ENCODE measurements around the gene RAB20.

RAB20 gene

GRCh38 chr13:110503979-110504499 lies 57.5 kb downstream of the RAB20 start:
- no peak overlapping the region for H3K27ac ChIP-seq (replicated peaks; ENCODE audit: low read length)
- H2AFZ ChIP-seq (ENCODE audit: low read length), result no peak overlapping the region
- H3K4me2 ChIP-seq (ENCODE audit: insufficient read depth, low read length, poor library complexity, severe bottlenecking), result no peak overlapping the region
- WGBS, 2 donors (ENCODE audit: extremely low coverage in 2 of 2, insufficient read length in 2 of 2, insufficient replicate concordance in 1 of 2), result no CpG with 5 or more reads among the region's 18 CpGs
- H3K79me1 ChIP-seq (ENCODE audit: low read depth, low read length), result no peaks in the 10 kb centered on the region
- no peak overlapping the region for H3K4ac ChIP-seq (ENCODE audit: low read length)
- H2BK15ac ChIP-seq (ENCODE audit: low read length), result no peak overlapping the region
- peaks cover 0 to 3% of the 10 kb centered on the region in 2 donors for H3K9me3 ChIP-seq (replicated peaks in 1 of 2; ENCODE audit: control insufficient read depth in 2 of 2, insufficient read depth in 1 of 2, low read depth in 1 of 2, low read length in 2 of 2)
- no peak overlapping the region for H3K18ac ChIP-seq (ENCODE audit: low read length)
- no peak overlapping the region for H4K8ac ChIP-seq (ENCODE audit: low read depth, low read length)
- peaks cover 0 to 2% (median 0%) of the 10 kb centered on the region in 3 experiments for H3K27me3 ChIP-seq (ENCODE audit: control insufficient read depth in 3 of 3, insufficient read depth in 3 of 3, low read depth in 1 of 3, low read length in 3 of 3)
- no peak overlapping the region for H2AK5ac ChIP-seq (ENCODE audit: low read depth, low read length)
- no peaks in the 10 kb centered on the region for H3K4me1 ChIP-seq (ENCODE audit: control insufficient read depth in 2 of 2, insufficient read depth in 1 of 2, low read depth in 1 of 2, low read length in 2 of 2)
- H2BK5ac ChIP-seq (ENCODE audit: low read length), result no peak overlapping the region
- DNase-seq (ENCODE audit: low spot score), result no peak
- H4K91ac ChIP-seq (ENCODE audit: low read depth, low read length, poor library complexity), result no peak overlapping the region
- no peak overlapping the region for H3K23ac ChIP-seq (ENCODE audit: low read depth, low read length, poor library complexity)
- H3K9ac ChIP-seq (ENCODE audit: low read depth, low read length, poor library complexity), result no peak overlapping the region
- no peak overlapping the region for H3K4me3 ChIP-seq (ENCODE audit: low read length in 2 of 2)
- peaks cover 56 to 98% of the 10 kb centered on the region in 2 donors for H3K36me3 ChIP-seq (replicated peaks in 1 of 2; ENCODE audit: control insufficient read depth in 2 of 2, insufficient read depth in 2 of 2, low read length in 2 of 2)
- no peak overlapping the region for H2BK120ac ChIP-seq (ENCODE audit: low read depth, low read length)
- no peak overlapping the region for H2BK12ac ChIP-seq (ENCODE audit: low read length)
- H3K14ac ChIP-seq (ENCODE audit: low read length), result no peak overlapping the region

- Histone ChIP-seq H2AFZ (ENCODE audit: low read length) (no peak overlapping the region), H3K4me3 (ENCODE audit: low read length in 2 of 2) (no peak overlapping the region), H4K91ac (ENCODE audit: low read depth, low read length, poor library complexity) (no peak overlapping the region), H3K23ac (ENCODE audit: low read depth, low read length, poor library complexity) (no peak overlapping the region), H3K9me3 (replicated peaks in 1 of 2; ENCODE audit: control insufficient read depth in 2 of 2, insufficient read depth in 1 of 2, low read depth in 1 of 2, low read length in 2 of 2) (peaks cover 0 to 3% of the 10 kb centered on the region in 2 donors), H2BK12ac (ENCODE audit: low read length) (no peak overlapping the region), H3K27me3 (ENCODE audit: control insufficient read depth in 3 of 3, insufficient read depth in 3 of 3, low read depth in 1 of 3, low read length in 3 of 3) (peaks cover 0 to 2% (median 0%) of the 10 kb centered on the region in 3 experiments), H3K4ac (ENCODE audit: low read length) (no peak overlapping the region), H2BK120ac (ENCODE audit: low read depth, low read length) (no peak overlapping the region), H3K79me1 (ENCODE audit: low read depth, low read length) (no peaks in the 10 kb centered on the region), H3K18ac (ENCODE audit: low read length) (no peak overlapping the region), H3K27ac (replicated peaks; ENCODE audit: low read length) (no peak overlapping the region), H3K9ac (ENCODE audit: low read depth, low read length, poor library complexity) (no peak overlapping the region), H3K4me2 (ENCODE audit: insufficient read depth, low read length, poor library complexity, severe bottlenecking) (no peak overlapping the region), H3K36me3 (replicated peaks in 1 of 2; ENCODE audit: control insufficient read depth in 2 of 2, insufficient read depth in 2 of 2, low read length in 2 of 2) (peaks cover 57 to 98% of the 10 kb centered on the region in 2 donors), H2BK15ac (ENCODE audit: low read length) (no peak overlapping the region), H2AK5ac (ENCODE audit: low read depth, low read length) (no peak overlapping the region), H3K14ac (ENCODE audit: low read length) (no peak overlapping the region), H4K8ac (ENCODE audit: low read depth, low read length) (no peak overlapping the region), H3K4me1 (ENCODE audit: control insufficient read depth in 2 of 2, insufficient read depth in 1 of 2, low read depth in 1 of 2, low read length in 2 of 2) (no peaks in the 10 kb centered on the region), H2BK5ac (ENCODE audit: low read length) (no peak overlapping the region)
- no CpG with 5 or more reads among the region's 20 CpGs for WGBS, 2 donors (ENCODE audit: extremely low coverage in 2 of 2, insufficient read length in 2 of 2, insufficient replicate concordance in 1 of 2)
- no peak for DNase-seq (ENCODE audit: low spot score)
These were observed 58.3 kb downstream of the RAB20 start for GRCh38 chr13:110503037-110503901.

GRCh38 chr13:110501188-110501587 lies 60.3 kb downstream of the RAB20 start:
- H3K4me1 ChIP-seq (ENCODE audit: control insufficient read depth in 2 of 2, insufficient read depth in 1 of 2, low read depth in 1 of 2, low read length in 2 of 2), result no peaks in the 10 kb centered on the region
- no peak overlapping the region for H4K91ac ChIP-seq (ENCODE audit: low read depth, low read length, poor library complexity)
- H3K9me3 ChIP-seq (replicated peaks in 1 of 2; ENCODE audit: control insufficient read depth in 2 of 2, insufficient read depth in 1 of 2, low read depth in 1 of 2, low read length in 2 of 2), result peaks cover 4 to 7% of the 10 kb centered on the region in 2 donors
- H3K36me3 ChIP-seq (replicated peaks in 1 of 2; ENCODE audit: control insufficient read depth in 2 of 2, insufficient read depth in 2 of 2, low read length in 2 of 2), result peaks cover 59 to 97% of the 10 kb centered on the region in 2 donors
- no peak overlapping the region for H4K8ac ChIP-seq (ENCODE audit: low read depth, low read length)
- H3K14ac ChIP-seq (ENCODE audit: low read length), result no peak overlapping the region
- H2BK5ac ChIP-seq (ENCODE audit: low read length), result no peak overlapping the region
- no peak overlapping the region for H2AFZ ChIP-seq (ENCODE audit: low read length)
- no peak overlapping the region for H3K9ac ChIP-seq (ENCODE audit: low read depth, low read length, poor library complexity)
- H3K4me2 ChIP-seq (ENCODE audit: insufficient read depth, low read length, poor library complexity, severe bottlenecking), result no peak overlapping the region
- H3K79me1 ChIP-seq (ENCODE audit: low read depth, low read length), result no peaks in the 10 kb centered on the region
- H2BK12ac ChIP-seq (ENCODE audit: low read length), result no peak overlapping the region
- no peak overlapping the region for H2BK120ac ChIP-seq (ENCODE audit: low read depth, low read length)
- no CpG with 5 or more reads among the region's 9 CpGs for WGBS, 2 donors (ENCODE audit: extremely low coverage in 2 of 2, insufficient read length in 2 of 2, insufficient replicate concordance in 1 of 2)
- no peaks in the 10 kb centered on the region for H3K27me3 ChIP-seq (ENCODE audit: control insufficient read depth in 3 of 3, insufficient read depth in 3 of 3, low read depth in 1 of 3, low read length in 3 of 3)
- no peak overlapping the region for H2AK5ac ChIP-seq (ENCODE audit: low read depth, low read length)
- no peak overlapping the region for H3K18ac ChIP-seq (ENCODE audit: low read length)
- no peak overlapping the region for H3K23ac ChIP-seq (ENCODE audit: low read depth, low read length, poor library complexity)
- H2BK15ac ChIP-seq (ENCODE audit: low read length), result no peak overlapping the region
- no peak for DNase-seq (ENCODE audit: low spot score)
- no peak overlapping the region for H3K4ac ChIP-seq (ENCODE audit: low read length)
- no peak overlapping the region for H3K27ac ChIP-seq (replicated peaks; ENCODE audit: low read length)
- no peak overlapping the region for H3K4me3 ChIP-seq (ENCODE audit: low read length in 2 of 2)

GRCh38 chr13:110500341-110500740 lies 61.2 kb downstream of the RAB20 start:
- H3K79me1 ChIP-seq (ENCODE audit: low read depth, low read length), result no peaks in the 10 kb centered on the region
- no peaks in the 10 kb centered on the region for H3K27me3 ChIP-seq (ENCODE audit: control insufficient read depth in 3 of 3, insufficient read depth in 3 of 3, low read depth in 1 of 3, low read length in 3 of 3)
- WGBS, 2 donors (ENCODE audit: extremely low coverage in 2 of 2, insufficient read length in 2 of 2, insufficient replicate concordance in 1 of 2), result no CpG with 5 or more reads among the region's 3 CpGs
- no peak overlapping the region for H2AFZ ChIP-seq (ENCODE audit: low read length)
- H2BK12ac ChIP-seq (ENCODE audit: low read length), result no peak overlapping the region
- no peak overlapping the region for H3K4ac ChIP-seq (ENCODE audit: low read length)
- no peak overlapping the region for H2BK5ac ChIP-seq (ENCODE audit: low read length)
- H3K36me3 ChIP-seq (replicated peaks in 1 of 2; ENCODE audit: control insufficient read depth in 2 of 2, insufficient read depth in 2 of 2, low read length in 2 of 2), result peaks cover 61 to 97% of the 10 kb centered on the region in 2 donors
- no peak overlapping the region for H2BK15ac ChIP-seq (ENCODE audit: low read length)
- no peak overlapping the region for H2BK120ac ChIP-seq (ENCODE audit: low read depth, low read length)
- no peak overlapping the region for H3K9ac ChIP-seq (ENCODE audit: low read depth, low read length, poor library complexity)
- no peaks in the 10 kb centered on the region for H3K4me1 ChIP-seq (ENCODE audit: control insufficient read depth in 2 of 2, insufficient read depth in 1 of 2, low read depth in 1 of 2, low read length in 2 of 2)
- no peak overlapping the region for H4K91ac ChIP-seq (ENCODE audit: low read depth, low read length, poor library complexity)
- H3K14ac ChIP-seq (ENCODE audit: low read length), result no peak overlapping the region
- no peak overlapping the region for H3K23ac ChIP-seq (ENCODE audit: low read depth, low read length, poor library complexity)
- H3K4me2 ChIP-seq (ENCODE audit: insufficient read depth, low read length, poor library complexity, severe bottlenecking), result no peak overlapping the region
- H4K8ac ChIP-seq (ENCODE audit: low read depth, low read length), result no peak overlapping the region
- peaks cover 4 to 9% of the 10 kb centered on the region in 2 donors for H3K9me3 ChIP-seq (replicated peaks in 1 of 2; ENCODE audit: control insufficient read depth in 2 of 2, insufficient read depth in 1 of 2, low read depth in 1 of 2, low read length in 2 of 2)
- H2AK5ac ChIP-seq (ENCODE audit: low read depth, low read length), result no peak overlapping the region
- H3K27ac ChIP-seq (replicated peaks; ENCODE audit: low read length), result no peak overlapping the region
- H3K18ac ChIP-seq (ENCODE audit: low read length), result no peak overlapping the region
- DNase-seq (ENCODE audit: low spot score), result no peak
- H3K4me3 ChIP-seq (ENCODE audit: low read length in 2 of 2), result no peak overlapping the region
